NCI-H1930 (cell line): Measurements from ENCODE around the gene ODF2L.
A peak's percentile ranks its signal among the peaks of the same experiment; 100 is the strongest.

Source experiments
- DNase-seq, 2 experiments: peaks; one replicate each; lab custom pipeline; 2025; lab: John Stamatoyannopoulos, UW

Gene ODF2L

GRCh38 chr1:86395751-86396497, at the start of gene ODF2L:
Gene ODF2L, minus strand, starts transcription at chr1:86396323. Its CDS starts 9,296 bp downstream, at chr1:86387027.
- peak; percentile 61 to 74 for DNase-seq

GRCh38 chr1:86445919-86446318, 49.8 kb upstream of the ODF2L start:
- DNase-seq: no peak

DNA sequence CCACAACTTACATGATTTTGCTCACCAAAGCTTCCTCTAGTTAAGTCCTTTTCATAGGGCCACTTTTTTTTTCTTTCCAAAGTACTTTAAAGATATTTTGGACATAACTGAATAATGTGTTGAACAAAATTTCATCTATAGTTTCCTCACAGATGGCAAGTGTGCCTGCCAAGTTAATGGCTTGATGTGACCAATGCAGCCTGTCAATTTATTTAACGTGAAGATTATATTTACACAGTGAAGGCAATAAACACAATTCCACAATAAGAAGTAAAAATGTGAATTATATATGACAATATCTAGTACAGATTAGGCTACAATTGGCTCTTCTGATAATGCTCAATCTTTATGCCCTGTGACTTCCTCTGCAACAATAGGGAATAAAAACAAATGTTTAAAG, 45.9 kb upstream of the ODF2L start:
- DNase-seq: no peak

GRCh38 chr1:86441581-86441980, 45.5 kb upstream of the ODF2L start:
- no peak for DNase-seq

GRCh38 chr1:86436041-86436440, 39.9 kb upstream of the ODF2L start:
- no peak for DNase-seq

GRCh38 chr1:86435327-86435726, 39.2 kb upstream of the ODF2L start:
- DNase-seq: no peak

GRCh38 chr1:86434059-86434458, 37.9 kb upstream of the ODF2L start:
- DNase-seq: no peak

DNA sequence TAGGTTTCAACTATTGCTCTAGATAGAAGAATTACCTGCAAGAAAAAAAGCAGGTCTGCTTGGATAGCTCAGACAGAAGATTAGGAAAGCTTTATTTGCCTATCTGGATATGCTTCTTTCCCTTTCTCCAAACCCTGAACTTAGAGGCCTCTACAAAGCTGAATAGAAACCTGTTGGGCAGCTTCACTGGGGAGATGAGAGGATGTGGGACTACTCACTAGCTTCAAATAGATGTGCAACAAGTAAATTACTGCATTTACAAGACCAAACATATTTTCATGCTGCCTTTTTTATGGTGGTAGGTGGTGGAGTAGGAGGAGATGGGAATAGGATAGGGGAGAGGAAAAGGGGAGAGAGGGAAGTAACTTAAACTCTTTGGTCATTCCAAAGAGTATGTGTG, 34.3 kb upstream of the ODF2L start:
- DNase-seq: no peak

- DNase-seq: no peak
These were observed 33.7 kb upstream of the ODF2L start for GRCh38 chr1:86429835-86430234.

- no peak for DNase-seq
These were observed 33.1 kb upstream of the ODF2L start for GRCh38 chr1:86429122-86429725.

DNA sequence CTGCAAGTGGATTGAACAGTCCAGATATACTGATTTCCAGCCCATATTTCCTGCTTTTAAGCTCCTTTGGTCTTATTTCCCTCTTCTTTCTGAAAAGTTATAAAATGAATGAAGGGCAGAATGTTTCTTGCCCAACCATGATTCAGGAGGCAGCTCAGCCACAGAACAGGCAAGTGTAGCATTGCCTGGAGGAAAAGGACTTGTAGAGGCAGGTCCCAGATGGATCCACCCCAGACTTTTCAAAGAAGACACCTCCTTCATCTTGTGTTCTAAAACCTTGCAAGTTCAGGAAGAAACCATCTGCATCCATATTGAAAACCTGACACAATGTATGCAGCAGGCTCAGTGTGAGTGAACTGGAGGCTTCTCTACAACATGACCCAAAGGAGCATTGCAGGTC, 27.8 kb upstream of the ODF2L start, which contains the start of gene CLCA2:
TSS of gene CLCA2 (plus strand) at position 299 of the 400 bp plus-strand sequence. CDS start at position 376, 77 bp downstream.
- no peak for DNase-seq

- no peak for DNase-seq
These were observed 27.4 kb upstream of the ODF2L start for GRCh38 chr1:86423473-86423872.

DNA sequence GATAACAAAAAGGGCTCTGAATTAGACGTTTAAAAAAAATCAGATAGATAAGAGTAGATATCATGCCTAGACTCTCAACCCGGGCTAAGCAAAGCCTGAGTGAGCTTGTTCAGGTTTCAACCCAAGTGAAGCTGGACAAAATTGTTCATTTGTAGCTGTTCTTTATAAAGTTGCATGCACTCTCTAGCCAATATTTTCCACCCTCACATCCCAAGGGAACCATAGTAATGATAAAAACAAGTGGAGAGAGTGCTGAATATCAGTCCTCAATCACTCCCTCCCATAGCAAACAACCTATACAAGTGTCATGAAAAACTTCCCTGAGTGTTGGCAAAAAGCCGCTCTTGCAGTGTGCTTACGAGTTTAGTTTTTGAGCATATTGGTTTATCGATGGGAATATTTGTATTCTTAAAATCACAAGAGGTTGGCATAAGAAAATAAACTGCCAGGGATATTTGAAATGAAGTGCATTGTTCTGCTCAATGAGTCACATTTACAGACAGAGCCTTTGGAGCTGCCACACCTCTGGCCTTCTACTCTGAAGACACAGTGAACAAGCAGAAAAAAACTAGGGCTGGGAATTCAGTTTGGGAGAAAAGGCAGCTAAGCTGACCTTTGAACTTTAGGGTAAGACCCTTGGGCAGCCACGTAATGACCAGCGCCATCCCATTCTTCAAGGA, 25.6 kb upstream of the ODF2L start:
- DNase-seq: no peak

DNA sequence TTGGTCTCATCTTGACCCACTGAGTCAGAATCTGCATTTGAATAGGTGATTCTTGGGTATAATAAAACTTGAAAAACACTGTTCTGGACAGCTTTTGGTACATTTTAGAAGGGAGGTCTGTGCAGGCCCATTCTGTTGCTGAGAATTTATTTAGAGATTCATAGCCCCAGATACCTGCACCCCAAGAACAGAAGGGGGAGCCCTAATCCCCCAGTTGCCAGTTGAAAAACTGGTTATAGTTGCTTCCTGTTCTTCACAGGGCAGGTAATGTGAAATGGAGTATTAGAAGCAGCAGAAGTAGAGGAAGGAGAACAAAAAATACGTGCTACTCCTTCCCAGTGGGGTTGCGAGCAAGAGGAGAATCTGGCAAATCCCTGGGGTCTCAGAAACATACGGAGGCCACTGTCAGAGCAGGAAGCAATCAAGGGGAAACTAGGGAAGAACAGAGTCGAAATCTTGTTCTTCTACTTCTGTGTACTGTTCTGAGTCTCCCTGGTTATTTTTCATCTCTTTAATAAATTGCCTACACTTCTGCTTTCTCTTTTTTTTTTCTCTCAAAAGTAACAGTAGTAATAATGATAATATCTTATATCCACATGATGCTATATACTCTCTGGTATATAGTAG, 23.3 kb upstream of the ODF2L start:
- no peak for DNase-seq

DNA sequence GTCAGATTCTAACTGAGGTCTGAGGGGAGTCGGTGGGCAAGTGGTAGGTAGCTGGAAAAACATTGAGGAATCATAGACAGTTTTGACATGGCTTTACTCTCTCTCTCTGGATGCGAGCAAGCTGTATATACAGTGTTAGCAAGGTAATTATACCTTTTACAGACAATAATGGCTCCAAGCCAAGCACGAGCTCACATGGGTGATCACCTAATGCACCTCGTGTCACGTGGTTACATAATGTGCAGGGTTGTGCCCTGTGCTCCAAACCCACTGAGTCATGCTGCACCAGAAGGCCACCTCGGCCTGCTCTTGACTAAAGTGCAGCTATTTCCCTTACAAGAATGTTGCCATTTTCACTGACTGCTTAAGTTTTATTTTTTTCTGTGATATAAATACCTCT, 20.2 kb upstream of the ODF2L start:
- DNase-seq: no peak

- no peak for DNase-seq
These were observed 14.8 kb upstream of the ODF2L start for GRCh38 chr1:86410879-86411278.

- no peak for DNase-seq
These were observed 13.4 kb upstream of the ODF2L start for GRCh38 chr1:86409416-86410021.

DNA sequence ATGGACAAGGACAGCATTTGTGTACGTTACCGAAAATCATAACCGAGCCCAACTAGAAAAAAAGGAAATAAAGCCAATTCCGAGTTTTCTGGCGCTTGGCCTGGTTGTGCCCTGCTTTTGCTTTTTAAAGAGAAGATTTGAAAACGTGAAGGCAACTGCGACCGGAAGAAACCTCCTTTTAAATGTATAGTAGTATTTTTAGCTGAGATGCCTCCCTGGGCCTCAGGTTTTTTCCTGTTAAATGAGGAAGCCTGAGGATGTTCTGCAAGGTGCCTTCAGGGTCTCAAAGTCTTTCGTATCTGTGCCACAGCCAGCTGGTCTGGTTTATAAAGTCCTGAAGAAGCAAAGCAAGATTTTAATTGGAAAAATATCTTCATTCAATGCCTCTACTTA, 371 bp upstream of the ODF2L start:
- DNase-seq: no peak

- no peak for DNase-seq
These were observed 1.7 kb downstream of the ODF2L start for GRCh38 chr1:86394416-86394815.

DNA sequence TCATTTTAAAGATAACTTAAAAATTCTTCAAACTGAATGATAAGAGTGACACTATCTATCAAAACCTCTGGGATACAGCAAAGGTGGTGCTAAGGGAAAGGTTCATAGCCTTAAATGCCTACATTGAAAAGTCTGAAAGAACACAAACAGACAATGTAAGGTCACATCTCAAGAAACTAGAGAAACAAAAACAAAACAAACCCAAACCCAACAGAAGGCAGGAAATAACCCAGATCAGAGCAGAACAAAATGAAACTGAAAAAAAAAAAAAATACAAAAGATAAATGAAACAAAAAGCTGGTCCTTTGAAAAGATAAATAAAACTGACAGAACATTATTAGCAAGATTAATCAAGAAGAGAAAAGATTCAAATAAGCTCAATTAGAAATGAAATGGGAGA, 6.8 kb downstream of the ODF2L start:
- no peak for DNase-seq

GRCh38 chr1:86388777-86389176, 7.3 kb downstream of the ODF2L start:
- no peak for DNase-seq

GRCh38 chr1:86387916-86388627, 8.1 kb downstream of the ODF2L start:
- no peak for DNase-seq
